WTC11 (cell line): ENCODE data around the gene CTNND2. TPM values are rescaled to one million over a fixed set of nuclear protein-coding genes. Genes with fewer than 3 reads are reported as not detected.

Experiments used
- ATAC-seq: fragments of 200-7000 bp; cut with Tn5 transposase; 2 replicates; pipeline ENCODE4 v1.10.0; 2021; ENCODE audit warnings: mild to moderate bottlenecking, moderate library complexity
- CTCF ChIA-PET: fragments of 300-600 bp; sonication (Branson Sonifier 250); formaldehyde crosslinking; loops from one replicate; lab custom pipeline; 2021; ENCODE audit warnings: antibody characterized with exemption; lab: Charles Lee
- POLR2A ChIA-PET: fragments of 350-600 bp; sonication (Branson Sonifier 250); formaldehyde crosslinking; loops from one replicate; lab custom pipeline; 2021; ENCODE audit warnings: antibody characterized with exemption; lab: Charles Lee
- DNase-seq: peaks from one replicate; pipeline ENCODE4 v3.0.0; 2021; ENCODE audit warnings: low spot score
- H3K27ac Mint-ChIP-seq: 2 replicates; pipeline ENCODE4 v1.8.0; 2021; ENCODE audit warnings: mixed read lengths
- H3K27me3 Mint-ChIP-seq: 2 replicates; pipeline ENCODE4 v1.8.0; 2021; ENCODE audit warnings: low read depth, mild to moderate bottlenecking, moderate library complexity, mixed read lengths
- H3K36me3 Mint-ChIP-seq: 2 replicates; pipeline ENCODE4 v1.8.0; 2021; ENCODE audit warnings: mixed read lengths
- H3K4me1 Mint-ChIP-seq: 2 replicates; pipeline ENCODE4 v1.8.0; 2022; ENCODE audit warnings: mixed read lengths
- H3K4me3 Mint-ChIP-seq: 2 replicates; pipeline ENCODE4 v1.8.0; 2021; ENCODE audit warnings: mild to moderate bottlenecking, moderate library complexity, mixed read lengths
- H3K9me3 Mint-ChIP-seq: 2 replicates; pipeline ENCODE4 v1.8.0; 2021; ENCODE audit warnings: mixed read lengths
- AR ChIP-seq: fragments of 250-450 bp; sonication (Bioruptor Pico); IDR thresholded peaks from 2 replicates; pipeline ENCODE4 v1.9.0; 2021; ENCODE audit warnings: mild to moderate bottlenecking
- ATF2 ChIP-seq: sonication (generic); formaldehyde crosslinking; IDR thresholded peaks from 2 replicates; pipeline ENCODE4 v1.8.1; 2022; ENCODE audit warnings: low read depth, missing genetic modification reagents, borderline replicate concordance
- CBFB ChIP-seq: sonication (generic); formaldehyde crosslinking; IDR thresholded peaks from 2 replicates; pipeline ENCODE4 v1.8.1; 2022; ENCODE audit warnings: mild to moderate bottlenecking, low read depth, missing genetic modification reagents
- ELF4 ChIP-seq: sonication (generic); formaldehyde crosslinking; IDR thresholded peaks from 2 replicates; pipeline ENCODE4 v1.8.1; 2022; ENCODE audit warnings: low read depth, mild to moderate bottlenecking, moderate library complexity, missing genetic modification reagents
- EMX1 ChIP-seq: fragments of 250-450 bp; sonication (Bioruptor Pico); IDR thresholded peaks from 2 replicates; pipeline ENCODE4 v1.8.0; 2021; ENCODE audit warnings: mild to moderate bottlenecking
- ETV6 ChIP-seq: sonication (generic); formaldehyde crosslinking; IDR thresholded peaks from 2 replicates; pipeline ENCODE4 v1.8.1; 2022; ENCODE audit warnings: mild to moderate bottlenecking, missing genetic modification reagents
- GRHL2 ChIP-seq: fragments of 250-450 bp; sonication (Bioruptor Pico); IDR thresholded peaks from 2 replicates; pipeline ENCODE4 v1.8.0; 2022; ENCODE audit warnings: mild to moderate bottlenecking, moderate library complexity; ENCODE audit not compliant: insufficient replicate concordance, severe bottlenecking
- IRF1 ChIP-seq: sonication (generic); formaldehyde crosslinking; IDR thresholded peaks from 2 replicates; pipeline ENCODE4 v1.8.0; 2023; ENCODE audit warnings: missing genetic modification reagents
- IRF2 ChIP-seq: sonication (generic); formaldehyde crosslinking; IDR thresholded peaks from 2 replicates; pipeline ENCODE4 v1.8.0; 2022; ENCODE audit warnings: low read depth, missing genetic modification reagents, borderline replicate concordance
- JAZF1 ChIP-seq: fragments of 250-450 bp; sonication (Bioruptor Pico); IDR thresholded peaks from 2 replicates; pipeline ENCODE4 v1.9.0; 2021; ENCODE audit warnings: moderate library complexity, mild to moderate bottlenecking, inconsistent platforms
- KAT7 ChIP-seq: sonication (generic); formaldehyde crosslinking; IDR thresholded peaks from 2 replicates; pipeline ENCODE4 v1.8.1; 2023; ENCODE audit warnings: missing genetic modification reagents, mild to moderate bottlenecking, borderline replicate concordance
- MXD4 ChIP-seq: fragments of 250-450 bp; sonication (Bioruptor Pico); IDR thresholded peaks from 2 replicates; pipeline ENCODE4 v1.8.0; 2021; ENCODE audit warnings: mild to moderate bottlenecking, moderate library complexity, borderline replicate concordance
- NFYB ChIP-seq: sonication (generic); formaldehyde crosslinking; conservative IDR thresholded peaks from 2 replicates; pipeline ENCODE4 v1.8.0; 2022; ENCODE audit warnings: low read depth, missing genetic modification reagents
- PRRX2 ChIP-seq: fragments of 250-450 bp; sonication (Bioruptor Pico); IDR thresholded peaks from 2 replicates; pipeline ENCODE4 v1.8.0; 2021; ENCODE audit warnings: mild to moderate bottlenecking
- USF1 ChIP-seq: sonication (generic); formaldehyde crosslinking; IDR thresholded peaks from 2 replicates; pipeline ENCODE4 v1.8.0; 2022; ENCODE audit warnings: mild to moderate bottlenecking, missing genetic modification reagents
- USF2 ChIP-seq: sonication (generic); formaldehyde crosslinking; IDR thresholded peaks from 2 replicates; pipeline ENCODE4 v1.8.1; 2023; ENCODE audit warnings: mild to moderate bottlenecking, missing genetic modification reagents, moderate library complexity
- ZBTB43 ChIP-seq: sonication (generic); formaldehyde crosslinking; IDR thresholded peaks from 2 replicates; pipeline ENCODE4 v1.8.1; 2023; ENCODE audit warnings: mild to moderate bottlenecking, missing genetic modification reagents
- ZNF138 ChIP-seq: sonication (generic); formaldehyde crosslinking; conservative IDR thresholded peaks from 2 replicates; pipeline ENCODE4 v1.8.1; 2022; ENCODE audit warnings: mild to moderate bottlenecking, moderate library complexity, missing genetic modification reagents
- ZNF416 ChIP-seq: fragments of 250-450 bp; sonication (Bioruptor Pico); IDR thresholded peaks from 2 replicates; pipeline ENCODE4 v1.9.0; 2021; ENCODE audit warnings: mild to moderate bottlenecking, inconsistent platforms
- total RNA-seq: library from RNA; stranded (reverse); gene quantifications from 3 replicates; pipeline ENCODE4 v1.2.3, GENCODE V29; 2021
- TF ChIP-seq, protein P1 (sequence below): sonication (generic); formaldehyde crosslinking; IDR thresholded peaks from 2 replicates; pipeline ENCODE4 v1.8.0; 2022; ENCODE audit warnings: mild to moderate bottlenecking, missing genetic modification reagents
- TF ChIP-seq, protein P2 (sequence below): fragments of 200-600 bp; IDR thresholded peaks from 2 replicates; pipeline ENCODE4 v1.8.0; 2022; ENCODE audit warnings: antibody characterized with exemption
- TF ChIP-seq, protein P3 (sequence below): sonication (generic); formaldehyde crosslinking; IDR thresholded peaks from 2 replicates; pipeline ENCODE4 v1.8.0; 2023; ENCODE audit warnings: missing genetic modification reagents, mild to moderate bottlenecking, borderline replicate concordance

Gene CTNND2
- total RNA-seq, 1 experiment from 2014 or later = 11.9 TPM

GRCh38 chr5:11555171-11555570 is 349.1 kb downstream of the CTNND2 start:
- DNase-seq (no peak), ATAC-seq (no peak)
- H3K4me3 Mint-ChIP-seq = no peak overlapping the region
- no peaks in the 10 kb centered on the region for H3K27me3 Mint-ChIP-seq
- no peaks in the 10 kb centered on the region for H3K36me3 Mint-ChIP-seq
- ChIA-PET POLR2A (no interaction called here), CTCF (no interaction called here)
- no peaks in the 10 kb centered on the region for H3K4me1 Mint-ChIP-seq
- H3K27ac Mint-ChIP-seq = no peak overlapping the region
- H3K9me3 Mint-ChIP-seq = no peaks in the 10 kb centered on the region
- TF ChIP-seq JAZF1 (CRISPR knock-in tag) (no peak), EMX1 (no peak), NFYB (CRISPR knock-in tag) (no peak), USF2 (CRISPR knock-in tag) (no peak), KAT7 (CRISPR knock-in tag) (no peak), ZNF416 (CRISPR knock-in tag) (no peak), GRHL2 (CRISPR knock-in tag) (no peak), IRF2 (CRISPR knock-in tag) (no peak), CBFB (CRISPR knock-in tag) (no peak), ELF4 (CRISPR knock-in tag) (no peak), ZNF138 (CRISPR knock-in tag) (no peak)
- TF ChIP-seq, protein P1, sequence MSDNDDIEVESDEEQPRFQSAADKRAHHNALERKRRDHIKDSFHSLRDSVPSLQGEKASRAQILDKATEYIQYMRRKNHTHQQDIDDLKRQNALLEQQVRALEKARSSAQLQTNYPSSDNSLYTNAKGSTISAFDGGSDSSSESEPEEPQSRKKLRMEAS (CRISPR knock-in tag) = no peak
- TF ChIP-seq, protein P2, sequence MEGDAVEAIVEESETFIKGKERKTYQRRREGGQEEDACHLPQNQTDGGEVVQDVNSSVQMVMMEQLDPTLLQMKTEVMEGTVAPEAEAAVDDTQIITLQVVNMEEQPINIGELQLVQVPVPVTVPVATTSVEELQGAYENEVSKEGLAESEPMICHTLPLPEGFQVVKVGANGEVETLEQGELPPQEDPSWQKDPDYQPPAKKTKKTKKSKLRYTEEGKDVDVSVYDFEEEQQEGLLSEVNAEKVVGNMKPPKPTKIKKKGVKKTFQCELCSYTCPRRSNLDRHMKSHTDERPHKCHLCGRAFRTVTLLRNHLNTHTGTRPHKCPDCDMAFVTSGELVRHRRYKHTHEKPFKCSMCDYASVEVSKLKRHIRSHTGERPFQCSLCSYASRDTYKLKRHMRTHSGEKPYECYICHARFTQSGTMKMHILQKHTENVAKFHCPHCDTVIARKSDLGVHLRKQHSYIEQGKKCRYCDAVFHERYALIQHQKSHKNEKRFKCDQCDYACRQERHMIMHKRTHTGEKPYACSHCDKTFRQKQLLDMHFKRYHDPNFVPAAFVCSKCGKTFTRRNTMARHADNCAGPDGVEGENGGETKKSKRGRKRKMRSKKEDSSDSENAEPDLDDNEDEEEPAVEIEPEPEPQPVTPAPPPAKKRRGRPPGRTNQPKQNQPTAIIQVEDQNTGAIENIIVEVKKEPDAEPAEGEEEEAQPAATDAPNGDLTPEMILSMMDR = no peak

DNA sequence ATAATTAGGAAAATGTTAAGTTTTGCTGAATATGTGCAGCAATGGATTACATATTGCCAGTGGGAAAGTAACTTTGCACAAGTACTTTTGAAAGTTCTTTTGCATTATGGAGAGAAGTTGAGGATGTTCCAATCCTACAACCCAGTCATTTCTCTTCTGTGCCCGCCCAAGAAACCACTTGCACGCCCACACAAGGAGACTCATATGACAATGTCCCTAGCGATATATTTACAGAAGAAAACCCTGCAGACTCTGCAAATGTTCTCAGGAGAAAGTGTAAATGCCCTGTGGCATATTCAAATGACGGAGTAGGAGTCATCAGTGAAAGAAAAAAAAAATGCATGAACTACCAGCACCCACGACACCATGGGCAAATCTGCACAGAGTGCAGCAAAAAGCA is 356.5 kb downstream of the CTNND2 start:
- ChIA-PET POLR2A (no interaction called here), CTCF (no interaction called here)
- Mint-ChIP-seq H3K36me3 (no peaks in the 10 kb centered on the region), H3K27ac (no peak overlapping the region), H3K9me3 (no peaks in the 10 kb centered on the region), H3K27me3 (no peaks in the 10 kb centered on the region), H3K4me3 (no peak overlapping the region), H3K4me1 (no peaks in the 10 kb centered on the region)
- no peak for DNase-seq
- no peak for ATAC-seq
- TF ChIP-seq ATF2 (no peak), MXD4 (CRISPR knock-in tag) (no peak), IRF1 (no peak), ETV6 (CRISPR knock-in tag) (no peak), USF1 (CRISPR knock-in tag) (no peak), ZBTB43 (CRISPR knock-in tag) (no peak), PRRX2 (CRISPR knock-in tag) (no peak), AR (CRISPR knock-in tag) (no peak), KAT7 (CRISPR knock-in tag) (no peak)
- TF ChIP-seq, protein P3, sequence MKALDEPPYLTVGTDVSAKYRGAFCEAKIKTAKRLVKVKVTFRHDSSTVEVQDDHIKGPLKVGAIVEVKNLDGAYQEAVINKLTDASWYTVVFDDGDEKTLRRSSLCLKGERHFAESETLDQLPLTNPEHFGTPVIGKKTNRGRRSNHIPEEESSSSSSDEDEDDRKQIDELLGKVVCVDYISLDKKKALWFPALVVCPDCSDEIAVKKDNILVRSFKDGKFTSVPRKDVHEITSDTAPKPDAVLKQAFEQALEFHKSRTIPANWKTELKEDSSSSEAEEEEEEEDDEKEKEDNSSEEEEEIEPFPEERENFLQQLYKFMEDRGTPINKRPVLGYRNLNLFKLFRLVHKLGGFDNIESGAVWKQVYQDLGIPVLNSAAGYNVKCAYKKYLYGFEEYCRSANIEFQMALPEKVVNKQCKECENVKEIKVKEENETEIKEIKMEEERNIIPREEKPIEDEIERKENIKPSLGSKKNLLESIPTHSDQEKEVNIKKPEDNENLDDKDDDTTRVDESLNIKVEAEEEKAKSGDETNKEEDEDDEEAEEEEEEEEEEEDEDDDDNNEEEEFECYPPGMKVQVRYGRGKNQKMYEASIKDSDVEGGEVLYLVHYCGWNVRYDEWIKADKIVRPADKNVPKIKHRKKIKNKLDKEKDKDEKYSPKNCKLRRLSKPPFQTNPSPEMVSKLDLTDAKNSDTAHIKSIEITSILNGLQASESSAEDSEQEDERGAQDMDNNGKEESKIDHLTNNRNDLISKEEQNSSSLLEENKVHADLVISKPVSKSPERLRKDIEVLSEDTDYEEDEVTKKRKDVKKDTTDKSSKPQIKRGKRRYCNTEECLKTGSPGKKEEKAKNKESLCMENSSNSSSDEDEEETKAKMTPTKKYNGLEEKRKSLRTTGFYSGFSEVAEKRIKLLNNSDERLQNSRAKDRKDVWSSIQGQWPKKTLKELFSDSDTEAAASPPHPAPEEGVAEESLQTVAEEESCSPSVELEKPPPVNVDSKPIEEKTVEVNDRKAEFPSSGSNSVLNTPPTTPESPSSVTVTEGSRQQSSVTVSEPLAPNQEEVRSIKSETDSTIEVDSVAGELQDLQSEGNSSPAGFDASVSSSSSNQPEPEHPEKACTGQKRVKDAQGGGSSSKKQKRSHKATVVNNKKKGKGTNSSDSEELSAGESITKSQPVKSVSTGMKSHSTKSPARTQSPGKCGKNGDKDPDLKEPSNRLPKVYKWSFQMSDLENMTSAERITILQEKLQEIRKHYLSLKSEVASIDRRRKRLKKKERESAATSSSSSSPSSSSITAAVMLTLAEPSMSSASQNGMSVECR = no peak
